SJCRH30 (cell line): Measurements from ENCODE around the gene RAB28. TPM values are rescaled to one million over a fixed set of nuclear protein-coding genes. Genes with fewer than 3 reads are reported as not detected.

Experiments
- DNase-seq, 2 experiments: peaks; one replicate each; pipeline ENCODE4 v3.0.0-alpha.2; 2015 to 2020
- H3K27ac ChIP-seq: fragments of 250-450 bp; sonication (Bioruptor Pico); 2 replicates; pipeline ENCODE4 v1.5.1; 2020; ENCODE audit warnings: mild to moderate bottlenecking, moderate library complexity
- H3K27me3 ChIP-seq: fragments of 250-450 bp; sonication (Bioruptor Pico); 2 replicates; pipeline ENCODE4 v1.5.1; 2020; ENCODE audit warnings: mild to moderate bottlenecking, moderate library complexity
- H3K36me3 ChIP-seq: fragments of 250-450 bp; sonication (Bioruptor Pico); 2 replicates; pipeline ENCODE4 v1.5.1; 2020; ENCODE audit warnings: mild to moderate bottlenecking, moderate library complexity
- H3K4me1 ChIP-seq: fragments of 250-450 bp; sonication (Bioruptor Pico); 2 replicates; pipeline ENCODE4 v1.5.1; 2020; ENCODE audit warnings: mild to moderate bottlenecking, moderate library complexity
- H3K4me3 ChIP-seq: fragments of 250-450 bp; sonication (Bioruptor Pico); 2 replicates; pipeline ENCODE4 v1.5.1; 2020; ENCODE audit warnings: mild to moderate bottlenecking, moderate library complexity
- H3K9me3 ChIP-seq: fragments of 250-450 bp; sonication (Bioruptor Pico); replicated peaks from 2 replicates; pipeline ENCODE4 v1.5.1; 2020; ENCODE audit warnings: mild to moderate bottlenecking, moderate library complexity
- total RNA-seq: library from RNA; depleted of rRNA; stranded (reverse); fragments of >200 nt; shearing (Covaris generic); gene quantifications from 2 replicates; pipeline ENCODE4 v1.2.3, GENCODE V29; 2014

RAB28 gene
- total RNA-seq, 1 experiment from 2014 or later, result 40.2 TPM

DNA sequence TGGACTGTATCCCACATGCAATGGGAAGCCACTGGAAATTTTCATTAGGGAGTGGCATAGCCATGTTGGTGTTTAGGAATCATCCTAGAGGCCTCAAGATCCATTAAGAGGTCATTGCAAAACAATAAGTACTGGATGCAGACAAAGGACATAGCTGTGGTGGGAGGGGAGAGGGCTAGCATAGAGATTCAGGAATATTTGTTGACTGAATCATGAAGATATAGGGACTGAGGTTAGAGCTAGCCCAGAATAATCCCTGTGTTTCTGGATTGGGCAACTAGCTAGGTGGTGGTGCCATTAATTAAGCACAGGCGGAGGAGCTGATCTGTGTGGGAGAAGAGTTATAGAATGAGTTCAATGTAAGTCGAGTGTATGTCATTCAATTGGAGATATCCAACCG, 135.0 kb downstream of the RAB28 start:
- Histone ChIP-seq H3K4me3 (no peak overlapping the region), H3K9me3 (no peaks in the 10 kb centered on the region)
- no peak for DNase-seq

DNA sequence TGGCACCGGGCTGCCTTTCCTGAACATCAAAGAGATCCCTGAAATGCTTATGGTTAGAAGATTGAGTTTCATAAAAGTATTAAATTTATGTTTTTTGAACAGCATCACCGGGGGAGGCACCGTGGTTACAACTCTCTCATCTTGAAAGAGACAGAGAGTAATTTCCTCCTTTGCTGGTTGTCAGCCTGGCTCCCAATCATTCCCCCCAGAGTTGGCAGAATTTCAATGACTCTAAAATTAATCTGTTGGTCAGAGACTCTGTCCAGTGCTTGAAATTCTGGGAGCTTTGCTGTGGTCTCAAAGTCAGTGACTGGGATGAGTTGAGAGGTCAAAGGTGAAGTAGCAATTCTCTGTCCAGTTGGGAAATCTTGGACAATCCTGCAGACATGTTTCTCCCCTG, 135.9 kb downstream of the RAB28 start:
- Histone ChIP-seq H3K36me3 (no peaks in the 10 kb centered on the region), H3K27me3 (no peaks in the 10 kb centered on the region), H3K4me3 (no peak overlapping the region), H3K4me1 (no peaks in the 10 kb centered on the region), H3K9me3 (no peaks in the 10 kb centered on the region), H3K27ac (no peak overlapping the region)
- no peak for DNase-seq

More for the DNA sequence above, 135.0 kb downstream of the RAB28 start:
- H3K27ac ChIP-seq, result no peak overlapping the region
- H3K4me1 ChIP-seq, result no peaks in the 10 kb centered on the region
- H3K27me3 ChIP-seq, result no peaks in the 10 kb centered on the region
- no peaks in the 10 kb centered on the region for H3K36me3 ChIP-seq

DNA sequence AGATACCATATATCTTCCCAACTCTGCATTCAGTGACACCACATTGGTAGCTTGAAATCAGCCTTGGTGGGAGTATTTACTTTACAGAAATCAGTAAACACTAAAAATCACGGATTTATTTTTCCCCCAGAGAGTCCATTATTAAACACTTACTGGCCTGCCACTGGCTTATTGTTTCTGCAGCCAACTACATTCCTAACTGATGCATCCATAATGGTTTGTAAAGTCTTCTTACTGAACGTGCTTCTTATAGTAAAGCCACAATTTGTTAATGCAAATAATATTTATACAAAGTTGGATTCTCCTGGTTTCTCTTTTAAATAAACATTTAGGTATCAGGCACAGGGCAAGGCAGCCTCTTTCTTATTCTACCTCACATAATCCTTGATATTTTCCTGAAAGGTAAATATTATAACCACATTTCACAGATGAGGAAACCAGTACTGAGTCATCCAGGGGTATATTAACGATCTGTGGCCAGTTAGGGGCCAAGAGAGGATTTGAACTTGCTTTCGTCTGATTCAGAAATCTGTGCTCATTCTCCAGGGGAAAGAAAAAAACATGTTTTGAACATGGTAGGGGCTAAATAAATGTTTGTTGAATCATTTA, 136.5 kb downstream of the RAB28 start:
- no peak for DNase-seq
- H3K27ac ChIP-seq, result no peak overlapping the region
- H3K9me3 ChIP-seq, result no peaks in the 10 kb centered on the region
- no peaks in the 10 kb centered on the region for H3K36me3 ChIP-seq
- no peaks in the 10 kb centered on the region for H3K4me1 ChIP-seq
- H3K4me3 ChIP-seq, result no peak overlapping the region
- H3K27me3 ChIP-seq, result no peaks in the 10 kb centered on the region

DNA sequence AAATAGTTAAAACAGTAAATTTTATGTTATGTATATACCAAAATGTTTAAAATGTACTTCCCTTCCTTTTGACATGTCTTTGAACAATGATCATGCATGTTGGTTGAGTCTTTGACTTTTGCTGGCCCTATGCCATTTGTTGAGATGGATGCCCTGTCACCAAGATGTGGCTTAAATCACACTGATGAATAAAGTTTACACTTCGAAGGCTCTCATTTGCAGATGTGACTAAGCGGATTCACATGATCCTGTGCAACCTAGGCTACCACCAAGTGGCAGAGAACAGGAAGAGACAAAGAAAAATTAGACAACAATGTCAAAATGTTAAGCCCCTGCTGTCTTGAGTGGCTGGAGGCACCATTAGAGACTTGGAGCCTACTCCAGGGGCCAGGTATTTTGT, 139.9 kb downstream of the RAB28 start:
- no peaks in the 10 kb centered on the region for H3K36me3 ChIP-seq
- H3K9me3 ChIP-seq, result no peaks in the 10 kb centered on the region
- H3K27ac ChIP-seq, result no peak overlapping the region
- H3K4me3 ChIP-seq, result no peak overlapping the region
- no peak for DNase-seq
- H3K27me3 ChIP-seq, result no peaks in the 10 kb centered on the region
- no peaks in the 10 kb centered on the region for H3K4me1 ChIP-seq

DNA sequence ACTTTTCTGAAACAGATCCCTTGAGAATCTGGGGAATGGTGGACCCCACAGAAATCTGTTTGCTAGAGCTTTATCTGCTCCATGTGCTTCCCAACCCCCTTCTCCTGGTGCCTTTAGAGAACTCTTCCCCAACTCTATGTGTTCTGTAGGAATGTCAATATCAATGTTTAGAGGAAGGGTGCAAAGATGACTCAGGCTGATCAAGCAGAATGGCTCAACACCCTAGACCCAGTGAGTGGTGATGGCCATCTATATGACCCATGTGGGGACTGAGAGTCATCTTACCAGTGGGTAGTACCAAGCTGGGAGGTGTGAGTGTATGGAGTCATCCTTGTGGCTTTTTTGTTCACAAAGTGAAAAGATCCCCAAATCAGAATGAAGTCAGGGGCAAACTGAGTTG, 143.5 kb downstream of the RAB28 start:
- no peak for DNase-seq
- no peak overlapping the region for H3K4me3 ChIP-seq
- no peak overlapping the region for H3K27ac ChIP-seq
- no peaks in the 10 kb centered on the region for H3K27me3 ChIP-seq
- H3K36me3 ChIP-seq, result no peaks in the 10 kb centered on the region
- no peaks in the 10 kb centered on the region for H3K4me1 ChIP-seq
- H3K9me3 ChIP-seq, result no peaks in the 10 kb centered on the region

DNA sequence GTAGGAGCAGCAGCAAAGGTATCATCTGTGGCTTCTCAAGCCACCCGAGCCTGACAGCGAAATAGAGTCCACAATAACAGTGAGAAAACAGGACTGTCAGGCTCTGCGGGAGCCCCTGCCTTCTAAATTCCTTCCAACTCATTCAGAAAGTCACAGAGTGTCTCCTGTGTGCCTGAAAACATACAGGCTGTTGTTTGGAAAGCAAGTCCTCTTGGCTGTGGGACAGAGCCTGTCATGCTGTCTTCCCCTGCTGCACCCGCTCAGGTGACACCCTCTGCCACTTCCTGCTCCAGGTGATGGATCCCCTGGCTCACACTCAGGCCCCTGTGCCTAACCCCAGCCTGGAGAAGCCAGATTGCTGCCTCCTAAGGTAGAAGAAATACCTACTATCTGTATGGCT, 152.3 kb downstream of the RAB28 start:
- Histone ChIP-seq H3K36me3 (no peaks in the 10 kb centered on the region), H3K27ac (no peak overlapping the region), H3K9me3 (no peaks in the 10 kb centered on the region), H3K27me3 (no peaks in the 10 kb centered on the region), H3K4me3 (no peak overlapping the region), H3K4me1 (no peaks in the 10 kb centered on the region)
- no peak for DNase-seq

DNA sequence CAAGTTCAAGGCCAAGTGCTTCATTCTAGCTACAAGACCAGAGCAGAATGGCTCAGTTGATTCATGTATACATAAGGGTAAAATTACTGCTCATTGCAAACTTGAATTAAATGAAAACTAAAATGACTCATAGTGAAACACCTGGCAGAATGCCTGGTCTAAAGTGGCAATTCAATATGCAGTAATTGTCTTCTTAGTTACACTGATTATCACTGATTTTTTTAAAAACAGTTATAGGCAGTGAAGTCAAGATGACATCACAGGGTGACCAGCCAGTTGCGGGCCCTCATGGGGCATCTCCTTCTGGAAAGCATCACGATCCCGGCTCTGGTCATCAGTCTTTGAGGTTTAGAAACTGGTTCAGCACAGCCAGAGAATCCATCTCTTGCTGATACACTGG, 154.2 kb downstream of the RAB28 start:
- Histone ChIP-seq H3K9me3 (no peaks in the 10 kb centered on the region), H3K4me3 (no peak overlapping the region), H3K4me1 (no peaks in the 10 kb centered on the region), H3K36me3 (no peaks in the 10 kb centered on the region), H3K27me3 (no peaks in the 10 kb centered on the region), H3K27ac (no peak overlapping the region)
- DNase-seq, result no peak

DNA sequence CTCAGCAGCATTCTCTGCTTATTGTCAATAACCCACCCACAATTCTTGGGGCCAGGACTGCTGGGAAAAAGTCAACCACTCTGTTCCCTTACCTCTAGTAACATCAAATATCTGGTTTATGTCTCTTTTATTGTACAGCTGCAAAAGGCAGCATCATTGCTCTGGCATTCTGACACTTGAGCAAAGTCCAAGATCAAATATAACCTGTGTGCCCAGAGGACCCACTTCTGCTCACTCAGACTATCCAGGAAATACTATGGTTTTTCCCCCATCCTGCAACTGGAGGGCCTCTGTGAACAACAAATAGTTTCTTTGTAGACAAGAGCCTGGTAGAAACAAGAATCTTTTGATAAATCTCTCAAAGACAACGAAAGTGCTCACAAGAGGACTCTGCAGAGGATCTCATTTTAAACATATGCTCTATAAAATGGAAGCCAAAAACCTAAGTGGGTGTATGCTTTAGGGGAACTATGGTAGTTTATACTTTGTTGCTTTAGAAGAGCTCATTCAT, 154.7 kb downstream of the RAB28 start:
- no peaks in the 10 kb centered on the region for H3K36me3 ChIP-seq
- no peak overlapping the region for H3K4me3 ChIP-seq
- no peak for DNase-seq
- no peaks in the 10 kb centered on the region for H3K9me3 ChIP-seq
- no peak overlapping the region for H3K27ac ChIP-seq
- no peaks in the 10 kb centered on the region for H3K4me1 ChIP-seq
- H3K27me3 ChIP-seq, result no peaks in the 10 kb centered on the region

DNA sequence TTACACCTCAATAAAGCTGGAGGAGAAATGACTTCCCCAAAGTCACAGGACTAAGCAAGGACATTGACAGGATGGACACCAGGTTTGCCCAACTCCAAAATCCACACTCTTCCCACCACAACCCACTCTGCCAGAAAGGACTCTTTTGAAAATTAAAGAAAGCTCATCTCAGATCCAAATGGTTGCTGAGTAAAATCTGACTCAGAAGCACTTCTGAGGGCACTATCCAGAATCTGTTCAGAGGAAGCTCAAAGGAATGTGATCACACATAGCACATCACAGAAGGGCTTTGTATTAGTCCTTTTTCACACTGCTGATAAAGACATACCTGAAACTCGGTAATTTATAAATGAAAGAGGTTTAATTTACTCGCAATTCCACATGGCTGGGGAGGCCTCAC, 155.5 kb downstream of the RAB28 start:
- H3K4me1 ChIP-seq, result no peaks in the 10 kb centered on the region
- H3K27ac ChIP-seq, result no peak overlapping the region
- H3K36me3 ChIP-seq, result no peaks in the 10 kb centered on the region
- H3K9me3 ChIP-seq, result 0 out of 2 replicates have a peak, but pooled peaks cover 2% of the 10 kb centered on the region
- DNase-seq, result no peak
- H3K27me3 ChIP-seq, result no peaks in the 10 kb centered on the region
- no peak overlapping the region for H3K4me3 ChIP-seq

DNA sequence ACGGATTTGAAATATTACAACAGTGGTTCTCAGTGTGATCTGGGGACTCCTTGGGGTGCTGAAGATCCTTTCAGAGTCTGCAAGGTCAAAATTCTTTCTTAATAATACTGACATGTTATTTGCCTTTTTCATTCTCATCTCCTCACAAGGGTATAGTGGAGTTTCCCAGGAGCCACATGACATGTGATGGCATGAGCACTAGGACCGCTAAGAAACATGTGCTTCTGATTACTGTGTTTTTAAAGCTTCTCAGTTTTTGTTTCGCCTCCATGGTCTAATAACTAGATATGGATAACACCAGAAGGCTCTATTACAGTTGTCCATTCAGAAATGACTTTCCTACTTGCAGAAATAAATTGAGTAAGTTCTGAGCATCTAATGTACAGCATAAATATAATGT, 156.1 kb downstream of the RAB28 start:
- no peak for DNase-seq
- no peaks in the 10 kb centered on the region for H3K4me1 ChIP-seq
- 0 out of 2 replicates have a peak, but pooled peaks cover 4% of the 10 kb centered on the region for H3K9me3 ChIP-seq
- H3K36me3 ChIP-seq, result no peaks in the 10 kb centered on the region
- no peaks in the 10 kb centered on the region for H3K27me3 ChIP-seq
- no peak overlapping the region for H3K4me3 ChIP-seq
- H3K27ac ChIP-seq, result no peak overlapping the region

DNA sequence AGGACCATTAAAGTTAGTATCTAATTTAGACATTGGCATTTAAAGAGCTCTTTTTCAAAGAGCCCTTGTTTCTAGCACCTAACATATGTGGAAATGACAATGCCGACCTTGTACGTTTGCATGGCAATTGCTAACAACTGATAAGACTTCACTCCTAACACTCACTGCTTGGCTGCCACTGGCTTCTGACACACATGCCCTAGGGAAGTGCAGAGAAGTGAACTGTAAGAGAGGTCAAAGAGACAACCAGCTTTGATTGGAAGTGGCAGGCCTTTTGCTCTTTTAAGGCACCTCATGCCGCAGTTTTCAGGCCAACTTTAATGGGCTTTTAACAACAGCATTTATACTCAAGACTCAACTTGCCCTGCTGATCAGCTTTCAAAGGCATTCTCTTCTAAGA, 158.4 kb downstream of the RAB28 start:
- Histone ChIP-seq H3K4me1 (no peaks in the 10 kb centered on the region), H3K27ac (no peak overlapping the region), H3K36me3 (no peaks in the 10 kb centered on the region), H3K4me3 (no peak overlapping the region), H3K9me3 (0 out of 2 replicates have a peak, but pooled peaks cover 4% of the 10 kb centered on the region), H3K27me3 (no peaks in the 10 kb centered on the region)
- no peak for DNase-seq

DNA sequence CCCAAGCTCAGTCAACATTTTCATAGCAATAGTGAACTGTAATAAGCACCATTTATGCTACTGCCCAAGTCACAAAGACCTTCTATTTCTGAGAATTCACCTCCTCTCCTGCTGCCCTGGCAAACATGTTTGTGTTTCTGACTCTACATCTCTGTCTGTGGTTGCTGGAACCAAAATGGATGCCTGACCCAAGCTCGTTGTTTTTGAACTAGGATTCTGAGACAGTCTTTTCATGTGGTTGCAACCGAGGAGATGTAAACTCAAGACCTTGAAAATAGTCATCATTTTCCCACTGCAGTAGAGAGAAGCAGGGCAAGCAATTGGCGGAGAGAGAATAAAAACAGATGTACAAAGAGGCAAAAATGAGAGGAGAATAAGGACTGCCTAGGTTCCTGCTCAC, 160.2 kb downstream of the RAB28 start:
- no peaks in the 10 kb centered on the region for H3K36me3 ChIP-seq
- no peak for DNase-seq
- no peaks in the 10 kb centered on the region for H3K4me1 ChIP-seq
- H3K27me3 ChIP-seq, result no peaks in the 10 kb centered on the region
- H3K27ac ChIP-seq, result no peak overlapping the region
- H3K9me3 ChIP-seq, result 0 out of 2 replicates have a peak, but pooled peaks cover 4% of the 10 kb centered on the region
- H3K4me3 ChIP-seq, result no peak overlapping the region

DNA sequence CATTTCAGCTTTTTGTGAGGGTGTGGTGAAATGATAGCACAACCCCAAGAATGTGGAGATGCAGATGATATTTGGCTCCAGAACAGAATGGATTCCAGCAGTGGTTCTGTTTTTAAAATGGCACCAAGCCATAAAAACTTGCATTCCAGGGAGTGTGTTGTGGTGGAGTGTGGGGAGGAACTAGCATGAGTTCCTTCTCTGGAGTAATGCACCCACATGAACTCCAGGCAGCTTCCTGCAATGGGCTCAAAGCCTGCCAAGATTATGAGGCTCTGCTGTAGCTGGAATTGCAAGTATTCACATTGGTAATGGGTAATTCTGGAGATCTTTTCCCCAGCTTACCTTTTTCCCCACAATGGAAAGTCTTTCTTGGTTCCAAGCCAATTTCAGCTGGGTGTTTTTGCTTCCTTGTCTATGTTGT, 161.4 kb downstream of the RAB28 start:
- H3K4me3 ChIP-seq, result no peak overlapping the region
- 0 out of 2 replicates have a peak, but pooled peaks cover 4% of the 10 kb centered on the region for H3K9me3 ChIP-seq
- H3K27me3 ChIP-seq, result no peaks in the 10 kb centered on the region
- no peaks in the 10 kb centered on the region for H3K4me1 ChIP-seq
- H3K36me3 ChIP-seq, result no peaks in the 10 kb centered on the region
- DNase-seq, result no peak
- H3K27ac ChIP-seq, result no peak overlapping the region
